ENCODE data around the gene ALK.

Gene ALK

DNA sequence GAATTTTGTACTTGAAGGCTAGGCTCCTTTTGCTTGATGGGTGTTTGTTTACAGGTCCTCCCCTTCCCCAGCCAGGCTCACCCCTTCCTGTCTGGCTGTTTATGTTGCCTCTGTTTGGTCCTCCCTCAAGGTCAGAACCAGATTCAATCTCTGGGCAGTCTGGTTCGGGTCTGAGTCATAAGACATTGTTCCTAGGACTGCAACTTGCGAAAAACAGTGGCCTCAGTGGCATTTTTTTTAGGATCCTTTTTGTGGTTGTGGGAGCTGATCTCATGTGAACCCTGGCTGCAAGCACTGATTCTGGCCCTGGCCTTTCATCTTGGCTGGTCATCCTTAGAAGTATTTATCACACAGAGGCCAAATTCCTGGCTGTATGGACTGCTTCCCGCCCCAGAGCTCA lies 435.8 kb downstream of the ALK start:
- no CpG with 5 or more reads among the region's 3 CpGs for WGBS, 2 donors (ENCODE audit: extremely low coverage in 2 of 2, insufficient read length in 2 of 2, insufficient replicate concordance in 1 of 2)
- Histone ChIP-seq H3K9ac (ENCODE audit: low read depth, low read length, poor library complexity) (no peak overlapping the region), H3K4me1 (ENCODE audit: control insufficient read depth in 2 of 2, insufficient read depth in 1 of 2, low read depth in 1 of 2, low read length in 2 of 2) (peaks cover 0 to 9% of the 10 kb centered on the region in 2 donors), H3K36me3 (replicated peaks in 1 of 2; ENCODE audit: control insufficient read depth in 2 of 2, insufficient read depth in 2 of 2, low read length in 2 of 2) (no peaks in the 10 kb centered on the region), H3K27ac (replicated peaks; ENCODE audit: low read length) (no peak overlapping the region), H3K4me3 (ENCODE audit: low read length in 2 of 2) (no peak overlapping the region), H4K91ac (ENCODE audit: low read depth, low read length, poor library complexity) (no peak overlapping the region), H3K79me1 (ENCODE audit: low read depth, low read length) (no peaks in the 10 kb centered on the region), H3K4ac (ENCODE audit: low read length) (no peak overlapping the region), H2BK120ac (ENCODE audit: low read depth, low read length) (no peak overlapping the region), H2BK5ac (ENCODE audit: low read length) (no peak overlapping the region), H3K18ac (ENCODE audit: low read length) (no peak overlapping the region), H2AK5ac (ENCODE audit: low read depth, low read length) (no peak overlapping the region), H3K27me3 (ENCODE audit: control insufficient read depth in 3 of 3, insufficient read depth in 3 of 3, low read depth in 1 of 3, low read length in 3 of 3) (no peaks in the 10 kb centered on the region), H3K4me2 (ENCODE audit: insufficient read depth, low read length, poor library complexity, severe bottlenecking) (no peak overlapping the region), H2AFZ (ENCODE audit: low read length) (no peak overlapping the region), H3K14ac (ENCODE audit: low read length) (no peak overlapping the region), H2BK12ac (ENCODE audit: low read length) (no peak overlapping the region), H4K8ac (ENCODE audit: low read depth, low read length) (no peak overlapping the region), H3K9me3 (replicated peaks in 1 of 2; ENCODE audit: control insufficient read depth in 2 of 2, insufficient read depth in 1 of 2, low read depth in 1 of 2, low read length in 2 of 2) (peaks cover 0 to 8% of the 10 kb centered on the region in 2 donors), H2BK15ac (ENCODE audit: low read length) (no peak overlapping the region), H3K23ac (ENCODE audit: low read depth, low read length, poor library complexity) (no peak overlapping the region)
- DNase-seq (ENCODE audit: low spot score) = no peak

DNA sequence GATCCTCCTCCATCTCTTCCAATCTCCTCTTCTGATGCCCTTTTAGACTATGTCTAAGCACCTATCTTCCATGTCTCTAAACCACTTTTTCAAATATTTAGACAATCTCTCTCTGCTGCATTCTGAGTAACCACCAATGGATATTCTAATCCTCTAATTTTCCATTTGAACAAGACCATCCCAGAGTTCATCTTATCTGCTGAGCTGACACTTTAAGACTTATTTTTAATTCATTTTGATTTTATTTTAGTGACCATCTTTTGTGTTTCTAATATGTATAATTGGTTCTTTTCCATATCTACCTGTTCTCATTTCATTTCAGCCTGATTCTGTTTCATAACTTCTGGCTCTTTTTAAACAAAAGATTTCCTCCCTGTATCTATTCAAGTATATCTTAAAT lies 436.3 kb downstream of the ALK start:
- Histone ChIP-seq H3K23ac (ENCODE audit: low read depth, low read length, poor library complexity) (no peak overlapping the region), H3K4me2 (ENCODE audit: insufficient read depth, low read length, poor library complexity, severe bottlenecking) (no peak overlapping the region), H3K9ac (ENCODE audit: low read depth, low read length, poor library complexity) (no peak overlapping the region), H4K8ac (ENCODE audit: low read depth, low read length) (no peak overlapping the region), H3K27ac (replicated peaks; ENCODE audit: low read length) (no peak overlapping the region), H3K36me3 (replicated peaks in 1 of 2; ENCODE audit: control insufficient read depth in 2 of 2, insufficient read depth in 2 of 2, low read length in 2 of 2) (no peaks in the 10 kb centered on the region), H3K27me3 (ENCODE audit: control insufficient read depth in 3 of 3, insufficient read depth in 3 of 3, low read depth in 1 of 3, low read length in 3 of 3) (no peaks in the 10 kb centered on the region), H3K18ac (ENCODE audit: low read length) (no peak overlapping the region), H3K4ac (ENCODE audit: low read length) (no peak overlapping the region), H3K79me1 (ENCODE audit: low read depth, low read length) (no peaks in the 10 kb centered on the region), H2BK5ac (ENCODE audit: low read length) (no peak overlapping the region), H4K91ac (ENCODE audit: low read depth, low read length, poor library complexity) (no peak overlapping the region), H3K4me1 (ENCODE audit: control insufficient read depth in 2 of 2, insufficient read depth in 1 of 2, low read depth in 1 of 2, low read length in 2 of 2) (peaks cover 0 to 11% of the 10 kb centered on the region in 2 donors), H3K14ac (ENCODE audit: low read length) (no peak overlapping the region), H2BK12ac (ENCODE audit: low read length) (no peak overlapping the region), H2BK15ac (ENCODE audit: low read length) (no peak overlapping the region), H2BK120ac (ENCODE audit: low read depth, low read length) (no peak overlapping the region), H2AK5ac (ENCODE audit: low read depth, low read length) (no peak overlapping the region), H2AFZ (ENCODE audit: low read length) (no peak overlapping the region), H3K9me3 (replicated peaks in 1 of 2; ENCODE audit: control insufficient read depth in 2 of 2, insufficient read depth in 1 of 2, low read depth in 1 of 2, low read length in 2 of 2) (peaks cover 0 to 8% of the 10 kb centered on the region in 2 donors), H3K4me3 (ENCODE audit: low read length in 2 of 2) (no peak overlapping the region)
- DNase-seq (ENCODE audit: low spot score) = no peak

DNA sequence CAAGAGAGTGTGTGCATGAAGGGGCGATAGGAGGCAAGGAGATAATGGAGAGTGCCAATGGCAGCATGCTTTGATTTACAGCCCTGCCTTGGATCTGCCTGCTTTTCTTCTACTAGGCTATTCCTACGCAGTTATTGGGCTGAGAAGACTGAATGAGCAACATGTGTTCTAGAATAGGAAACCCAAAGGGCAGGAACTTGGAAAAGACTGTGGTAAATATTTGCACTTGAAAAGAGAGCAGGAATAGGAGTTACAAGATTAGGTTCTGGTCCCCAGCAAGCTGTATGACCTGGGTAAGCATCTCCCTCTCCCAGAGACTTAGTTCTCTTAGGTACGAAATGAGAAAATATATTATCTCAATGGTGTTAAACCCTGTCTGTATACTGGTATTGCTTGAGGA lies 438.5 kb downstream of the ALK start:
- no CpG with 5 or more reads among the region's 3 CpGs for WGBS, 2 donors (ENCODE audit: extremely low coverage in 2 of 2, insufficient read length in 2 of 2, insufficient replicate concordance in 1 of 2)

DNA sequence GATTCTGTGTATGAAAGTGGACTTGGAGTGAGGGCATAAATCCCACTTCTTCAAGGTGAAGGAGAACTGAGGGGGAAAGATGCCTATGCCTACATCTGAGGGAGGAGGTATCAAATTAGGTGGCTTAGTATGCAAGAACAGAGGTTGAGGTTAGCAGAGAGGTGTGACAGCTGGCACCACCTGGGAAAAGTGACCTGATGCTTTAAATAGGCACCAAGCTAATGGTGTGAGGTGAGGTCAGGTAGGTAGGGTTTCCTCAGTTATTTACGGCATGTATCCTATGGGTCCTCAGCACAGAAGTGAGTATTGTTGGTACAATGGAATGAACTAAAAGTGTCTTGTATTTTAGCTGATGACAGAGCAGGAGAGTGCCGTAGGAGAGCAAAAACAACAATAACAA lies 439.0 kb downstream of the ALK start:
- Histone ChIP-seq H3K4me3 (ENCODE audit: low read length in 2 of 2) (no peak overlapping the region), H2BK5ac (ENCODE audit: low read length) (no peak overlapping the region), H3K79me1 (ENCODE audit: low read depth, low read length) (no peaks in the 10 kb centered on the region), H3K36me3 (replicated peaks in 1 of 2; ENCODE audit: control insufficient read depth in 2 of 2, insufficient read depth in 2 of 2, low read length in 2 of 2) (no peaks in the 10 kb centered on the region), H3K4me2 (ENCODE audit: insufficient read depth, low read length, poor library complexity, severe bottlenecking) (no peak overlapping the region), H4K91ac (ENCODE audit: low read depth, low read length, poor library complexity) (no peak overlapping the region), H3K18ac (ENCODE audit: low read length) (no peak overlapping the region), H2AK5ac (ENCODE audit: low read depth, low read length) (no peak overlapping the region), H2BK15ac (ENCODE audit: low read length) (no peak overlapping the region), H2BK120ac (ENCODE audit: low read depth, low read length) (no peak overlapping the region), H3K14ac (ENCODE audit: low read length) (no peak overlapping the region), H3K27ac (replicated peaks; ENCODE audit: low read length) (no peak overlapping the region), H2BK12ac (ENCODE audit: low read length) (no peak overlapping the region), H3K27me3 (ENCODE audit: control insufficient read depth in 3 of 3, insufficient read depth in 3 of 3, low read depth in 1 of 3, low read length in 3 of 3) (no peaks in the 10 kb centered on the region), H4K8ac (ENCODE audit: low read depth, low read length) (no peak overlapping the region), H3K9ac (ENCODE audit: low read depth, low read length, poor library complexity) (no peak overlapping the region), H2AFZ (ENCODE audit: low read length) (no peak overlapping the region), H3K9me3 (replicated peaks in 1 of 2; ENCODE audit: control insufficient read depth in 2 of 2, insufficient read depth in 1 of 2, low read depth in 1 of 2, low read length in 2 of 2) (peaks cover 0 to 13% of the 10 kb centered on the region in 2 donors), H3K4me1 (ENCODE audit: control insufficient read depth in 2 of 2, insufficient read depth in 1 of 2, low read depth in 1 of 2, low read length in 2 of 2) (peaks cover 0 to 8% of the 10 kb centered on the region in 2 donors), H3K23ac (ENCODE audit: low read depth, low read length, poor library complexity) (no peak overlapping the region), H3K4ac (ENCODE audit: low read length) (no peak overlapping the region)
- DNase-seq (ENCODE audit: low spot score) = no peak
- no CpG with 5 or more reads among the region's 2 CpGs for WGBS, 2 donors (ENCODE audit: extremely low coverage in 2 of 2, insufficient read length in 2 of 2, insufficient replicate concordance in 1 of 2)

More for the DNA sequence above, 438.5 kb downstream of the ALK start:
- Histone ChIP-seq H3K23ac (ENCODE audit: low read depth, low read length, poor library complexity) (no peak overlapping the region), H4K8ac (ENCODE audit: low read depth, low read length) (no peak overlapping the region), H3K27ac (replicated peaks; ENCODE audit: low read length) (no peak overlapping the region), H3K18ac (ENCODE audit: low read length) (no peak overlapping the region), H2AFZ (ENCODE audit: low read length) (no peak overlapping the region), H3K4ac (ENCODE audit: low read length) (no peak overlapping the region), H2BK15ac (ENCODE audit: low read length) (no peak overlapping the region), H2AK5ac (ENCODE audit: low read depth, low read length) (no peak overlapping the region), H3K4me2 (ENCODE audit: insufficient read depth, low read length, poor library complexity, severe bottlenecking) (no peak overlapping the region), H3K4me3 (ENCODE audit: low read length in 2 of 2) (no peak overlapping the region), H3K9ac (ENCODE audit: low read depth, low read length, poor library complexity) (no peak overlapping the region), H3K14ac (ENCODE audit: low read length) (no peak overlapping the region), H4K91ac (ENCODE audit: low read depth, low read length, poor library complexity) (no peak overlapping the region), H2BK5ac (ENCODE audit: low read length) (no peak overlapping the region), H3K79me1 (ENCODE audit: low read depth, low read length) (no peaks in the 10 kb centered on the region), H3K4me1 (ENCODE audit: control insufficient read depth in 2 of 2, insufficient read depth in 1 of 2, low read depth in 1 of 2, low read length in 2 of 2) (peaks cover 0 to 8% of the 10 kb centered on the region in 2 donors), H3K36me3 (replicated peaks in 1 of 2; ENCODE audit: control insufficient read depth in 2 of 2, insufficient read depth in 2 of 2, low read length in 2 of 2) (no peaks in the 10 kb centered on the region), H2BK12ac (ENCODE audit: low read length) (no peak overlapping the region), H3K27me3 (ENCODE audit: control insufficient read depth in 3 of 3, insufficient read depth in 3 of 3, low read depth in 1 of 3, low read length in 3 of 3) (no peaks in the 10 kb centered on the region), H3K9me3 (replicated peaks in 1 of 2; ENCODE audit: control insufficient read depth in 2 of 2, insufficient read depth in 1 of 2, low read depth in 1 of 2, low read length in 2 of 2) (peaks cover 0 to 12% of the 10 kb centered on the region in 2 donors), H2BK120ac (ENCODE audit: low read depth, low read length) (no peak overlapping the region)
- DNase-seq (ENCODE audit: low spot score) = no peak

All from neuronal stem cell (in vitro differentiated cells).